ENCODE data around the gene SUSD4. TPM values are rescaled to one million over a fixed set of nuclear protein-coding genes. Genes with fewer than 3 reads are reported as not detected.

The SUSD4 gene
- total RNA-seq, 1 donor from 2014 or later, result 7.0 TPM

DNA sequence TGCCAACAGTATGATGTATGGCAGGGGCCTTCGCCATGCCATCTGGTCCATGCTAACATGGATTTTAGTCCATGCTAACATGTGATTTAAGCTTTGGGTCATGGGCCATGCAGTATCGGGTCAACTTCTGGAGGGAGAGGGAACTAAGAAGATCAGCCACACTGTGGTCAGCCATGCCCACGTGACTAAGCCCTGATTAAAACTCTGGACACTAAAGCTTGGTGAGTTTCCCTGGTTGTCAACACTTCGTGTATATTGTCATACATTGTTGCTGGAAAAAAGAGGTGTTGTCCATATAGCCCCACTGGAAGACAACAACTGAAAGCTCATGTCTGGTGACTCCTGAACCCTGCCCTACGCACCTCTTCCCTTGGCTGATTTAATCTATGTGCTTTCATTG, 90.5 kb downstream of the SUSD4 start:
- no peak overlapping the region for H3K4me3 Mint-ChIP-seq
- no peaks in the 10 kb centered on the region for H3K36me3 Mint-ChIP-seq
- no peak for DNase-seq (ENCODE audit: extremely low spot score, unreplicated experiment)
- no peak overlapping the region for H3K27ac Mint-ChIP-seq
- no peaks in the 10 kb centered on the region for H3K27me3 Mint-ChIP-seq
- TF ChIP-seq, protein P1, sequence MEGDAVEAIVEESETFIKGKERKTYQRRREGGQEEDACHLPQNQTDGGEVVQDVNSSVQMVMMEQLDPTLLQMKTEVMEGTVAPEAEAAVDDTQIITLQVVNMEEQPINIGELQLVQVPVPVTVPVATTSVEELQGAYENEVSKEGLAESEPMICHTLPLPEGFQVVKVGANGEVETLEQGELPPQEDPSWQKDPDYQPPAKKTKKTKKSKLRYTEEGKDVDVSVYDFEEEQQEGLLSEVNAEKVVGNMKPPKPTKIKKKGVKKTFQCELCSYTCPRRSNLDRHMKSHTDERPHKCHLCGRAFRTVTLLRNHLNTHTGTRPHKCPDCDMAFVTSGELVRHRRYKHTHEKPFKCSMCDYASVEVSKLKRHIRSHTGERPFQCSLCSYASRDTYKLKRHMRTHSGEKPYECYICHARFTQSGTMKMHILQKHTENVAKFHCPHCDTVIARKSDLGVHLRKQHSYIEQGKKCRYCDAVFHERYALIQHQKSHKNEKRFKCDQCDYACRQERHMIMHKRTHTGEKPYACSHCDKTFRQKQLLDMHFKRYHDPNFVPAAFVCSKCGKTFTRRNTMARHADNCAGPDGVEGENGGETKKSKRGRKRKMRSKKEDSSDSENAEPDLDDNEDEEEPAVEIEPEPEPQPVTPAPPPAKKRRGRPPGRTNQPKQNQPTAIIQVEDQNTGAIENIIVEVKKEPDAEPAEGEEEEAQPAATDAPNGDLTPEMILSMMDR (conservative IDR thresholded peaks at IDR 0.05), result no peak
- no peaks in the 10 kb centered on the region for H3K4me1 Mint-ChIP-seq (ENCODE audit: unreplicated experiment)
- no peaks in the 10 kb centered on the region for H3K9me3 Mint-ChIP-seq

GRCh38 chr1:223271085-223271781, 92.7 kb downstream of the SUSD4 start:
- Mint-ChIP-seq H3K27ac (no peak overlapping the region), H3K4me1 (ENCODE audit: unreplicated experiment) (no peaks in the 10 kb centered on the region), H3K9me3 (no peaks in the 10 kb centered on the region), H3K36me3 (no peaks in the 10 kb centered on the region), H3K4me3 (no peak overlapping the region), H3K27me3 (no peaks in the 10 kb centered on the region)
- TF ChIP-seq, protein P1 (conservative IDR thresholded peaks at IDR 0.05), result no peak
- DNase-seq (ENCODE audit: extremely low spot score, unreplicated experiment), result no peak

- no peak for DNase-seq (ENCODE audit: extremely low spot score, unreplicated experiment)
- H3K27me3 Mint-ChIP-seq, result no peaks in the 10 kb centered on the region
- H3K4me1 Mint-ChIP-seq (ENCODE audit: unreplicated experiment), result no peaks in the 10 kb centered on the region
- no peak overlapping the region for H3K4me3 Mint-ChIP-seq
- no peaks in the 10 kb centered on the region for H3K36me3 Mint-ChIP-seq
- TF ChIP-seq, protein P1 (conservative IDR thresholded peaks at IDR 0.05), result no peak
- no peak overlapping the region for H3K27ac Mint-ChIP-seq
- H3K9me3 Mint-ChIP-seq, result no peaks in the 10 kb centered on the region
Measured at GRCh38 chr1:223270155-223270554, 93.8 kb downstream of the SUSD4 start.

DNA sequence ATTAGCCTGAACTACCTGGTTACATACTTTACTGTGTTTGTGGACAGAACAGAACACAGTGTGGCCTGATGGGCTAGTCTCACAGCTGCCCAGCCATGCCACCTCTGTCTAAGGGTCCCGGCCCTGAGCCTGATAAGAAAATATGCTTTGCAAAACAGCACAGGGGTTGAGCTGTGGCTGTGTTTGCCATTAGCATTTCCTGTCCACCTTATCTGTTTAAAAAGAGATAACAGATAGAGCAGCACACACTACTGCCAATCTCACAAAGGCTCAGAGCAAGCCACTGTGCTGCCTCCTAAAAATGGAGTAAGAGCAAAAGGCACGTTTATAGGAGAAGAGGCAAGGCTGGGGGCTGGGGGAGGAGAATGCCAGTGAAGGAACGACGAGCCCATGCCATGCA, 95.0 kb downstream of the SUSD4 start:
- DNase-seq (ENCODE audit: extremely low spot score, unreplicated experiment), result no peak
- Mint-ChIP-seq H3K4me1 (ENCODE audit: unreplicated experiment) (peaks cover under 1% of the 10 kb centered on the region), H3K27ac (no peak overlapping the region), H3K4me3 (no peak overlapping the region), H3K27me3 (peaks cover 4% of the 10 kb centered on the region), H3K36me3 (no peaks in the 10 kb centered on the region), H3K9me3 (no peaks in the 10 kb centered on the region)
- TF ChIP-seq, protein P1 (conservative IDR thresholded peaks at IDR 0.05), result no peak

- Mint-ChIP-seq H3K4me3 (no peak overlapping the region), H3K27me3 (peaks cover 10% of the 10 kb centered on the region), H3K9me3 (no peaks in the 10 kb centered on the region), H3K36me3 (no peaks in the 10 kb centered on the region), H3K4me1 (ENCODE audit: unreplicated experiment) (peaks cover 3% of the 10 kb centered on the region), H3K27ac (no peak overlapping the region)
- TF ChIP-seq, protein P1 (conservative IDR thresholded peaks at IDR 0.05), result no peak
- no peak for DNase-seq (ENCODE audit: extremely low spot score, unreplicated experiment)
Measured at GRCh38 chr1:223266632-223267172, 97.3 kb downstream of the SUSD4 start.

Measured in type B pancreatic cell (in vitro differentiated cells).